Activated CD8-positive, alpha-beta memory T cell treated with anti-CD3 and anti-CD28 coated beads for 24 hours (primary cell): ENCODE results near the gene ATP5F1B.

ENCODE experiments used
- DNase-seq: peaks from one replicate; pipeline ENCODE4 v3.0.0-alpha.2; 2020

ATP5F1B gene

DNA sequence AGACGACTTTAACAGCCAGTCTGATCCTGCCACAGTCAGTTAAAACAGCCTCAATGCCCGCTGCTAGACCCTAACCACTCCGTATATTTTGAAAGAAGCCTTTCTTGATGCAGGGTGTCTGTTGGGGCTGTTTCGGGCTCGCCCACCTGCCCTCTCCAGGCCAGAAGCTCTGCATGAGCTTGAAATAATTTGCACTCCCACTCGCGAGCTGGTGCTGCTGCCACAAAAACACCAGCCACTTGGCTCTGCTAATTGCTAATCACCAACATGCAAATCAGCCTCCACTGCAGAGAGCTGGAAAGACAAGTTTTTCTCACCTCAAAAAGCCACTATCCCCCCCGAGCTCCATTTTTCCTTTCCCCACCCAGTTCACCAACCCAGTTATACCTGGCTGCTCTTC, 31.2 kb downstream of the ATP5F1B start:
- DNase-seq = no peak

DNA sequence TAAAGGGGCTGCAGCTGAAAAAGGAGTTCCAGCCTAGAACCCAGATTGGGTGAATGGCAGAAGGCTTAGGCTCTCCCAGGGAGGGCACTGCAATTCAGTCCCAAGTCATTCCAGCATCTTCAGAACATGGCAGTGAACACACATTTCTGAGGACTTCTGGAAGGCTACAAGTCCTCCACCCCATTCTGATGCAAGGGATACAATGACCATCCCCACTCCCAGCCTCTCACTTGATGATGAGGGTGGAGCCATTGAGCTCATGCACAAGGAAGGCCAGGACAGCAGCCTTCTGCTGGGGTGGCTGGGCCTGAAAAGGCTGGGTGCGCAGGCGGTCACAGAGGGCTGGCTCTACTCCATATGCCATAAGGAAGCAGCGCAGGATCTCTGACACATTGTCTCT, 41.4 kb downstream of the ATP5F1B start:
- DNase-seq = no peak

DNA sequence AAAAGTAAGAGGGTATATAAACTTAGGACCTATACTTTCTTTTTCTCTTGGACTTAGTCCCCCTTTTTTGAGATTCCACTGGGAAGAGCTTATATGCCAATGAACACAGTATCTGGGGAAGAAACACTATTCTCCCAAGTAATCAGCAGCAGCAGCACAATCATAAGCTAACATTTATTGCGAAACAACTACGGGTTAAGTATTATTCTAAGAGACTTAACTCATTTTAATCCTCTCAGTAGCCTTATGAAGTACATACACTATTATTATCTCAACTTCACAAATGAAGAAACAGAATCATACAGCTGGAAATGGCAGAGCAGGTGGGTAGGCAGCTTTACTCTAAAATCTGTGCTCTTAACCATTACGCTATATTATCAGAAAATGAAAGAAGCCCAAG, 43.5 kb downstream of the ATP5F1B start:
- DNase-seq = no peak

DNA sequence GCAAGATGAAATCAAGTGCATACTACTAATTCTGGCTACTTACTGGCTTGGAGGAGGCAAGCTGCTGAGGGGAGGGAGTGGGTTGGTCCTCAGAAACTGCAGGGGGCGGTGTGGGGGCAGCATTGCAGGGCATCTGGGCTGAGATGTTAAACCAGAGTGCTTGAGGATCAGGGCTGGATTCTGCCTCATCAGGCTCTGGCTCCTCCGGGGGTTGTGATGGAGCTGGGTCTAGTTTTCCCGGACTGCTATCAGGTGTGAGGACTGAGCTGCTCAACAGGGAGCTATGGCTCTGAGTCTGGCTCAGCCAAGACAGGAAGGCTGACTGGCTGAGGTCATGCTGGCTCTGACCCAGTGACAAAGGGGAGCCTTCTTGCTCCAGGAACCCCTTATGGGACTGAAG, 44.3 kb downstream of the ATP5F1B start:
- DNase-seq = no peak

DNA sequence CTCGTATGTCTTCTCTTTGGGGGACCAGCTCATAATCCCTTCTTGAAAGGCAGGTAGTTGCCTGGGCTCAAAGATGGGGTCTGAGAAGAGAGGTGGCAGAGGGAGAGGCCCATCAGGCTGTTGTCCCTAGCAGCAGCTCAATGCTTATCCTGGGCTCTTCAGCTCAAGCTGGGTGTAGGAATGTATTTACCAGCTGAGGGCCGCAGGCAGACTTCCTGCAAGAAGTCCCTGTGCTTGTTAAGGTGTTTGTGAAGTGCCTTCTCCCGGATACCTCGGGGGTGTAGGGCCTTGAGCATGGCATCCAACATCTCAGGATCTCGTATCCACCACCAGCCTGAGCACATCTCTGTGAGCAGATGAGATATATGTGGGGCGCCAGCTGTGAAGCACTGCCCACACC, 45.0 kb downstream of the ATP5F1B start:
- no peak for DNase-seq

DNA sequence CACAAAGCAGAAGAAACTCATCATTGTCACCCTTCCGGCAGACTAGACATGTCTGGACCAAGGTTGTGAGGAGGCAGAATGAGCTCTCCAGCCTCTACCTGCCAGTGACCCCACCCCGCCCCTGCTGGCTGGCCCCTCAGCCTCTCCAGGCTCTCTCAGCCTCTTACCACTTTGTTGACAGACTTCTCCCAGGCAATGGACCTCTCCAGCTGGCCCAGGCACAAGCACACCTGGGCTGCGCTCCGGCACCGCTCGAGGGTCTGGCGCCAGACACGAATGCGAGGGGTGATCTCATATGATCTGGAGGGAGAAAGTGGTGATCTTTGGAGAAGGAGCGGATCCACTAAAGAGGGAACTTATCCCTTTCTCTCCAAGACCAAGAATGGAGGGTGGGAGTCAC, 46.0 kb downstream of the ATP5F1B start:
- DNase-seq = no peak

DNA sequence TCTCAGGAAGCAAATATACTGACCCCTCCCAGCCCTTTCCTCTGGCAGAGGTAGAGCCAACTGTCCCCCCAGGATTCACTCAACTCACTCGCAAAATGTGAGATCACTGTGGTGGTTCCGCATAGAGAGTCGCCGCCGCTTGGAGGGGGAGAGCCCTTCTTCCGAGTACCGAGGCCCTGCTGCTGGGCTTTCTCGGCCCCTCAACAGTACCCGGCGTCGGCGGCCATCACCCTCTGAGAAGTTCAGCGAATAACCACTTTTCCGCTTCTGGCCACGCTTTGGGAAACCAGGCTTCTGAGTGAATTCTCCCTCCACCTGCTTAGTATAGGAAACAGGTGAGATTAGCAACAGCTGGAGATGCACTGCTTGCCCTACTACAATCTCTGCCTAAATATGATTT, 46.7 kb downstream of the ATP5F1B start:
- no peak for DNase-seq

DNA sequence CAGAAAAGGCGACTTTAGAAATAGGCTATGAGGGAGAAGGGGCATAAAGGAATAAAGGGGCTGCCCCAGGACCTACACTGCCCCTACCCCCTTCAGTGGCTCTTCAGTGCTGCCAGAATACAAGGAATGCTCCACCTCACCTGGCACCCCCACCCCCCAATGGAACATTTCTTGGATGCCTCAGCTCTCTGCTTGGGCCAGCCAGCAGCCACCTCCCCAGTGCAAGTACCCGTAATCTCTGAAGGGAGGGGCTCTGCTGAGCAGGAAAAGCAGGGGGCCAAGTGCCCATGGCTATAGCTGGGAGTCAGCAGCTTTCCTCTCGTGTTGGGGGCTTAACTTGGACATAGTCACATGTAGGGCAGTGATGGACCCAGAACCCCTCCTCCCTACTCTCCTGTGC, 49.0 kb downstream of the ATP5F1B start:
- no peak for DNase-seq

DNA sequence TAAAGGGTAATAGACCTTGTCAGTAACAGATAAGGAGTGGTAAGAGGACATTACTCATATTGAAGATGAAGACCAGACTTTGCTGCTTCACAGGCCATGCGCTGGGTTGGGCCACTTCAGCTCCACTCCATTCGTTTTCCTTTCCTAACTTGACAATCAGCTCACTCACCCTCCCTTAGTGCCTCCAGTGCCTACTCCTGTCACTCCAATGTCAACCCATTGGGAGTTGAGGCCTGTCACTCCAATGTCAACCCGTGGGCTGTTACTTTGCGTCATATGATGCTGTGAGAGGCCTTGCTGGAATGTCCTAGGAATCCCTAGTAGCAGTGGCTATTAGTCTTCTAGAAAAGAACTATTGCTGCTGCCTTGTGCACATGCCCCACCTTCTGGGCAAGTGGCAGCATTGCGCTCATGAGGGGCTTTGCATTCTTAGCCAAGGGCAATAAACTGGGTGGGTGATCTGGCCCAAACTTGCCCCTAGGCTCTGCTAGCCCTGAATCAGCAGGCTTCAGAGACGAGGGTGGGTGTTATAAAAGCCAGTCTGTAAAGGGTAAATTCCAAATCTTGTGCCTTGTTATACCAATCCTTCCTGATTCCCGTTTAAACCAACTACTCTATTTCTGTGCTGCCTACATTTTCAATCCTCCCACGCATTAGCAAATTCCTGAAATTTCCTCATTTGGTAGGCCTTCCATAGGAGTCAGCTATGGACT, 51.7 kb downstream of the ATP5F1B start:
- peak; percentile 83 for DNase-seq

DNA sequence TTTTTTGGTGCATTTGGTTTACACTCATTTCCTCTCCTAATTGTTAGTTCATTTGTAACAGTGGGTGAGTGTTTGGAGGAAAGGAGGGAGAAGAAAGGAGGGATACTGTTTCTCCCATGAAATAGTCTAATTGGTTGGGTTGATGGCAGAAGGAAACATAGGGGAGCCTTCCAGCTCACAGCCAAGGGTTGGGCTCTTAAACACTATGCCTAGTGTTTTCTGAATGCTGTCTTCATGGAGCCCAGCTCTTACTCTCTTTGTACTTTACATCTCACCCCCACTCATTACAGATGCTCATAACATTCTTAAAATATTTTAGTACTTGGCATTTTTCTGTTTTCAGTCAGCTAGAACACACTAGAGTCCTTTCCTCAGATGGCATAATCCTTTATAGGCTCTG, 53.8 kb downstream of the ATP5F1B start:
- no peak for DNase-seq

DNA sequence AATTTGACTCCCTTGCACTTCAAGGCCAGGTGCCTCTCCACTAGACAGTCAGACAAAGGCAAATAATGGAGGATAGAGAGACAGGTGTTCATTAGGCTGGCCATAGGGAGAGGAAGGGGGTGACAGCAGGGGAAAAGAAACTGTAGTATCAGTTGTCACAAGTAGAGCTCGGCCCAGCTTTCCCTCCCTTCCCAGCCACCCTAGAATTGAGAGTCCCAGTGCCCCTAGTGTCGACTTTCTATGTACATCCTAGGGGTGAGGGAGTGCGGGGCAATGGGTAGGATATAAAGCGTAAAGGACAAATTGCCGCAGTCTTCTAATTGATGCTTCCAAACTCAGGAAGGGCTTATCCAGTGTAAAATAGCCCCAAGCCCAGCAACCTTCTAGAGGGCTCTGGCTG, 54.7 kb downstream of the ATP5F1B start:
- DNase-seq = no peak

DNA sequence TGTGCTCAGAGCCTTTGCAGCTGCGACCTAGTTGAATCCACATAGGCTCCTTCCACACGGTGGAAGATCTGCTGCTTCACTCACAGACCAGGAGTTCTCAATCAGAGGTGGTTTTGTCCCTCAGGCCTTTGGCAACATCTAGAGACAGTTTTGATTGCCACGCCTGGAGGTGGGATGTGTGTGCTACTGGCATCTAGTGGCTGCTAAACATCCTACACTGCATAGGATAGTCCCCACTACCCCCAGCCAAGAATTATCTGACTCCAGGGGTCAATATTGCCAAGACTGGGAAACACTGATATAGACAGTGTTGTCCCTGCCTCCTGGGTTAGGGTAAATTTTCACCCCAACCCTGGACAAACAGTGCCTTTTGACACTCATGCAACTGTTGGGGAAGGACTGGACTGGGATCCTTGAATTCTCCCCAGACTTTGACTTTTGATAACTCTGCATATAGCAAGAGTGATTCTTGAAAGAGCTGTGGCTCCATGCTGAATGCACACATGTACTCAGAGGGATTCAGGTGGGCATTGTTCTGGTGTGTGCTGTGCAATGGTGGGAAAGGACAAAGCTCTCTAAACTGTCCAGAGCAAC, 55.5 kb downstream of the ATP5F1B start:
- DNase-seq = no peak

DNA sequence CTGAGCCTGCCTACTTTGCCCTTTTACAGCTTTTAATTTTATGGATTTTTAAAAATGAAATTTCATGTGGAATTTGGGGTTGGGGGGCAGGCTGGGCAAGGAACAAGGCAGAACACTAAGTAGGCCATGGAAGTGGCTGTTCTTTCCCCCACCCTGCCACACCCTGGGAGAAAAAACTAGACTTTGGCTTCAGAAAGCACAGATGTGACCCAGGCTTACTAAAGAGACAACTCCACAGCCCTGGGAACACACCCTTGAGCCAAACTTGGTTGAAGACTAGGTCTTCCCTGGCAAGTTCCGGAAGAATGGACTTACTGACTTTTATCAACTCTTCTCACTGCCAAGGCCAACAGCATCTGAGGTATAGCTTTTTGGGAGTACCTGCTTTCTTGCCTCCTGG, 56.0 kb downstream of the ATP5F1B start:
- no peak for DNase-seq
